Large intestine (tissue), 3 donors: Measurements from ENCODE around the gene NODAL. TPM values are rescaled to one million over a fixed set of nuclear protein-coding genes. Genes with fewer than 3 reads are reported as not detected.

Experiments
- DNase-seq, 2 donors: peaks; one replicate each; pipeline versions ENCODE4 v3.0.0 to v3.0.0-alpha.2; 2013
- H3K27ac ChIP-seq: one replicate; pipeline ENCODE4 v1.5.1; 2013; ENCODE audit warnings: low read length
- H3K27me3 ChIP-seq: 2 replicates; pipeline ENCODE4 v1.6.1; 2013; ENCODE audit warnings: low read length; ENCODE audit not compliant: control insufficient read depth, insufficient read depth
- H3K36me3 ChIP-seq: 2 replicates; pipeline ENCODE4 v1.6.1; 2013; ENCODE audit warnings: low read length; ENCODE audit not compliant: control insufficient read depth, insufficient read depth
- H3K4me1 ChIP-seq: one replicate; pipeline ENCODE4 v1.6.1; 2013; ENCODE audit warnings: low read length; ENCODE audit not compliant: control insufficient read depth, insufficient read depth
- H3K4me3 ChIP-seq: one replicate; pipeline ENCODE4 v1.5.1; 2013; ENCODE audit warnings: low read length
- H3K9me3 ChIP-seq: one replicate; pipeline ENCODE4 v1.6.1; 2013; ENCODE audit warnings: mild to moderate bottlenecking, low read depth, low read length, moderate library complexity; ENCODE audit not compliant: control insufficient read depth
- WGBS: methylation state at CpG from one replicate; pipeline ENCODE4 v1.1.5; 2013; ENCODE audit warnings: low lambda C conversion rate; ENCODE audit not compliant: insufficient coverage; 5-methylcytosine and 5-hydroxymethylcytosine counted together
- polyA plus RNA-seq: library from polyadenylated mRNA; unstranded; fragments of 120-200 nt; gene quantifications from one replicate; pipeline ENCODE4 v1.2.1, GENCODE V29; 2013

The NODAL gene
- polyA plus RNA-seq, 1 donor, result 0.33 TPM

- peaks cover 2% of the 10 kb centered on the region for H3K27me3 ChIP-seq
- no peak for DNase-seq
- H3K36me3 ChIP-seq, result peaks cover 27% of the 10 kb centered on the region
- no peaks in the 10 kb centered on the region for H3K9me3 ChIP-seq
- no peak overlapping the region for H3K27ac ChIP-seq
- H3K4me1 ChIP-seq, result peaks cover 18% of the 10 kb centered on the region
- no CpG with 5 or more reads among the region's 6 CpGs for WGBS
- no peak overlapping the region for H3K4me3 ChIP-seq
Observed at GRCh38 chr10:70432561-70433263, 8.8 kb downstream of the NODAL start.

GRCh38 chr10:70432101-70432500 lies 9.4 kb downstream of the NODAL start:
- Histone ChIP-seq H3K4me3 (no peak overlapping the region), H3K4me1 (peaks cover 18% of the 10 kb centered on the region), H3K9me3 (no peaks in the 10 kb centered on the region), H3K27me3 (no peaks in the 10 kb centered on the region), H3K27ac (no peak overlapping the region), H3K36me3 (peaks cover 30% of the 10 kb centered on the region)
- WGBS, result no CpG with 5 or more reads among the region's 4 CpGs
- DNase-seq, result no peak

- no CpG with 5 or more reads among the region's 6 CpGs for WGBS
- peaks cover 39% of the 10 kb centered on the region for H3K36me3 ChIP-seq
- no peak overlapping the region for H3K4me3 ChIP-seq
- no peaks in the 10 kb centered on the region for H3K27me3 ChIP-seq
- peak; percentile 79 to 82 for DNase-seq
- H3K9me3 ChIP-seq, result no peaks in the 10 kb centered on the region
- peaks cover 18% of the 10 kb centered on the region for H3K4me1 ChIP-seq
- H3K27ac ChIP-seq, result peak overlapping the region; percentile 71
Observed at GRCh38 chr10:70430493-70431445, 10.7 kb downstream of the NODAL start.

GRCh38 chr10:70426823-70427222 lies 14.7 kb downstream of the NODAL start:
- Histone ChIP-seq H3K27me3 (no peaks in the 10 kb centered on the region), H3K36me3 (peaks cover 68% of the 10 kb centered on the region), H3K9me3 (no peaks in the 10 kb centered on the region), H3K4me3 (no peak overlapping the region), H3K4me1 (peaks cover 18% of the 10 kb centered on the region), H3K27ac (no peak overlapping the region)
- no peak for DNase-seq
- WGBS, result no CpG with 5 or more reads among the region's 3 CpGs

- Histone ChIP-seq H3K36me3 (peaks cover 83% of the 10 kb centered on the region), H3K4me3 (no peak overlapping the region), H3K4me1 (peaks cover 6% of the 10 kb centered on the region), H3K27ac (no peak overlapping the region), H3K27me3 (no peaks in the 10 kb centered on the region), H3K9me3 (no peaks in the 10 kb centered on the region)
- DNase-seq, result no peak
- no CpG with 5 or more reads among the region's 3 CpGs for WGBS
Observed at GRCh38 chr10:70425096-70425495, 16.4 kb downstream of the NODAL start.

GRCh38 chr10:70424320-70424719 lies 17.2 kb downstream of the NODAL start:
- no peak for DNase-seq
- Histone ChIP-seq H3K4me1 (peaks cover 3% of the 10 kb centered on the region), H3K27me3 (no peaks in the 10 kb centered on the region), H3K4me3 (no peak overlapping the region), H3K27ac (no peak overlapping the region), H3K9me3 (no peaks in the 10 kb centered on the region), H3K36me3 (peaks cover 85% of the 10 kb centered on the region)
- WGBS, result no CpG with 5 or more reads among the region's 3 CpGs

GRCh38 chr10:70418713-70419112 lies 22.8 kb downstream of the NODAL start:
- no CpG with 5 or more reads among the region's 3 CpGs for WGBS
- DNase-seq, result no peak
- Histone ChIP-seq H3K27ac (no peak overlapping the region), H3K27me3 (no peaks in the 10 kb centered on the region), H3K4me3 (no peak overlapping the region), H3K36me3 (peaks cover 44% of the 10 kb centered on the region), H3K9me3 (no peaks in the 10 kb centered on the region), H3K4me1 (no peaks in the 10 kb centered on the region)

- Histone ChIP-seq H3K36me3 (peaks cover 40% of the 10 kb centered on the region), H3K4me1 (no peaks in the 10 kb centered on the region), H3K27ac (no peak overlapping the region), H3K27me3 (no peaks in the 10 kb centered on the region), H3K4me3 (no peak overlapping the region), H3K9me3 (no peaks in the 10 kb centered on the region)
- no CpG with 5 or more reads among the region's 1 CpG for WGBS
- no peak for DNase-seq
Observed at GRCh38 chr10:70418229-70418628, 23.3 kb downstream of the NODAL start.

- DNase-seq, result no peak
- Histone ChIP-seq H3K27ac (no peak overlapping the region), H3K27me3 (no peaks in the 10 kb centered on the region), H3K4me1 (no peaks in the 10 kb centered on the region), H3K4me3 (no peak overlapping the region), H3K9me3 (no peaks in the 10 kb centered on the region), H3K36me3 (peaks cover 35% of the 10 kb centered on the region)
- no CpG with 5 or more reads among the region's 1 CpG for WGBS
Observed at GRCh38 chr10:70417568-70417967, 23.9 kb downstream of the NODAL start.

DNA sequence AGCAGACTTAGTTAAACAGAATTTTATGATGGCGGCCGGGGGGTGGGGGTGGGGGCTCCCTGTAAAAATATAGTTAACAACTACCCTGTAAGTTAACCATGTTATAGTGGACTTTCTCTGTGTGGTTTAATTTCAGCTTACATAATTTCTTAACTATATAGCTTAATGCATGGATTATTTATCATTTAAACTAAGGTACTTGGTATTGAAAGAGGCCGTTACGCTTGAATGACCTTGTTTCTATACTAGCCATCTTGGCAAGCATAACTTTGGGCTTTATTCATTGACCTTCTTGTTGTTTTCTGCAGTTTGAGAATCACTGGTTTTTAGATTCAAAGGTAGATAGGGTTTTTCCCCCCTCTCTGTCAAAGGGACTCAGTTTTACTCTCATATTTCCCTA lies 29.1 kb downstream of the NODAL start:
- no peaks in the 10 kb centered on the region for H3K27me3 ChIP-seq
- H3K4me1 ChIP-seq, result no peaks in the 10 kb centered on the region
- H3K9me3 ChIP-seq, result peaks cover 2% of the 10 kb centered on the region
- H3K4me3 ChIP-seq, result no peak overlapping the region
- 100% methylated on average over 2 of the region's 4 CpGs for WGBS
- peaks cover 14% of the 10 kb centered on the region for H3K36me3 ChIP-seq
- no peak overlapping the region for H3K27ac ChIP-seq
- DNase-seq, result no peak
